ENCODE results near the gene TTLL1. TPM values are rescaled to one million over a fixed set of nuclear protein-coding genes. Genes with fewer than 3 reads are reported as not detected.

Gene TTLL1
- total and polyA plus RNA-seq, 5 donors, result 4.2 to 6.8 (median 6.0) TPM

DNA sequence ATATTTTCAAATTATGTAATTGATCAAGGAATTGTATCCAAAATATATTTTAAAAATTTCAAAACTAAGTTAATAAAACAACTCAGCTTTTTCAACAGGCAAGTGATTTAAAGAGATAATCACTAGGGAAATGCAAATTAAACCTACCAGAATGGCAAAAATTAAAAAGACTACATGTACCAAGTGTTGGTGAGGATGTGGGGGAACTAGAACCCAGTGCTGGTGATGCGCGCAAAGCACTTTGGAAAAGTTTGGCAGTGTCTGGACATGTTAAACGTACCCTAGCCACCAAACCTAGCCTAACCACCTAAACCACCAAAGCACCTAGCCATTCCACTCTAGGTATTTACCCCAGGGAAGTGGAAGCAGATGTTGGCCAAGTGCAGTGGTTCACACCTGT lies 97.1 kb downstream of the TTLL1 start:
- intact Hi-C loops (cut with DNase I), result no loop called here
- peaks cover 15% of the 10 kb centered on the region for H3K4me1 ChIP-seq (ENCODE audit: control insufficient read depth, insufficient read depth, low read length)
- WGBS, result 98% methylated on average over 3 of the region's 3 CpGs

DNA sequence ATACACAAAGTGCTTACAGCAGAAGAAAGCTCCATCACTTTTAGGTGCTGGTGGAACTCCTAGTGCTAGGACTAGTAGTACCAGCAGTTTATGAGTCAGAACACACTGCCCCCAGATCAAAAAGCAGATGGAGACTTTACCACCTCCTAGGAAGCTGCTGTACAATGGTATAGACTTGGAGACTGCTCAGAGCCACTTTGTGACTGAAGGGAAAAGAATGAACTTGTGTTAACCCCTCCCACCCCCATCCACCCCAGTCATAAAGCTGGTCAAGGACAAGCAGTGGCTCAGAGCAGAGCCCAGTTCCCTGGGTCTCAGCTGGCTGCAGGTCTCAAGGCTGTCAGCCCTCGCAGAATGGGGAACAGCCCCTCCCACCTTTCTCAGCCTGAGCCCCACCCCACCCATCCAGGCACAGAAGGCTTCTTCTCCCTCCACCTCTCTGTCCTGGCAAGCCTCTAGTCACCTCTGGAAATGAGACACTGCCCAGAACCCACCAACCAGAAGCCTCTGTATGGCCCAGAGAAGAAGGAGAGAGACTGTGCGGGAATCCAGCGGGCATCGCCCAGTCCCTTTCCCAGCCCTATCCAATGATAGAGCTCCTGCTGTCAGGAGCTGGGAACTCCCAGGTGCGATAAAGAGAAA lies 98.1 kb downstream of the TTLL1 start:
- Histone ChIP-seq H3K4me1 (ENCODE audit: control insufficient read depth, insufficient read depth, low read length) (peaks cover 13% of the 10 kb centered on the region), H3K27me3 (ENCODE audit: control insufficient read depth, insufficient read depth) (no peaks in the 10 kb centered on the region), H3K4me3 (ENCODE audit: low read length) (no peak overlapping the region), H3K27ac (ENCODE audit: low read length) (no peak overlapping the region), H3K9me3 (ENCODE audit: control insufficient read depth, low read length) (no peaks in the 10 kb centered on the region)
- ATAC-seq, result peak in 1 of 2 donors; percentile 6
- 75% methylated on average over 5 of the region's 5 CpGs for WGBS
- intact Hi-C loops (cut with DNase I), result no loop called here
- no peak for DNase-seq

More for the DNA sequence above, 97.1 kb downstream of the TTLL1 start:
- DNase-seq (no peak), ATAC-seq (no peak)
- no peak overlapping the region for H3K4me3 ChIP-seq (ENCODE audit: low read length)
- no peak overlapping the region for H3K27ac ChIP-seq (ENCODE audit: low read length)
- H3K9me3 ChIP-seq (ENCODE audit: control insufficient read depth, low read length), result no peaks in the 10 kb centered on the region
- no peaks in the 10 kb centered on the region for H3K27me3 ChIP-seq (ENCODE audit: control insufficient read depth, insufficient read depth)

DNA sequence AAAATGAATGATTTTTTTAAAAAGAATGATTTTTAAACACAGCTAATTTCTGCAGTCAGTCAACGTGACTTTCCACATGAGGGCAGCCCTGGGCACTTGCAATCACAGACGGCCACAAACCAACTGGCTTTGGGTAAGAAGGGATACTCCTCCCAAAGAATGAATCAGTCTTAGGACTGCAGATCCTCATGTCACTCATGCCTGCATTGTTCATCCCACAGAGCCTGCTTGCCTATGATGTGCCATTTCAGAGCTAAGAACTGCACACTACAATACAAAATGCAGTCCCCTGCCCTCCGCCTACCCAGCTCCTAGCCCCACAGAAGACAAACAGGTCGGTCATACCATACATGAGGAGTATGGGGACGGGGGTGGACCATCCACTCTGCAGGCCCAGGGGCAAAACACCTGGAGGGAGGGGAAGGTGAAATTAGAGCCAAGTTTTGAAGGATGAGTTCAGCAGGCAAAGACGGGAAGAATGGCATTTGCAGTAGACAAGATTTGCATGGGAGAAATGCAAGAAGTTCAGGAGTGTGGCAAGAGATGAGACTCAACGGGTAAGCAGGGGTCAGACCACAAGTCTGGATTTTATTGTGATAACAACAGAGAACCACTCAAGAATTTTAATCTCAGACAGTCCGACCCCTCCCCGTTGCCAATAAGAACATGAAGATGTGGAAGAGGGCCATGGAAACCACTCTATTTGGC lies 98.9 kb downstream of the TTLL1 start:
- peaks cover 13% of the 10 kb centered on the region for H3K4me1 ChIP-seq (ENCODE audit: control insufficient read depth, insufficient read depth, low read length)
- H3K9me3 ChIP-seq (ENCODE audit: control insufficient read depth, low read length), result no peaks in the 10 kb centered on the region
- 65% methylated on average over 9 of the region's 9 CpGs for WGBS
- no peak overlapping the region for H3K27ac ChIP-seq (ENCODE audit: low read length)
- intact Hi-C loops (cut with DNase I), result no loop called here
- peak in 2 of 3 donors; percentile 55 to 60 for DNase-seq
- H3K4me3 ChIP-seq (ENCODE audit: low read length), result no peak overlapping the region
- ATAC-seq, result peak; percentile 30 to 68
- no peaks in the 10 kb centered on the region for H3K27me3 ChIP-seq (ENCODE audit: control insufficient read depth, insufficient read depth)

Other genes starting within 250 kb of the TTLL1 start
- 10 to 100 TPM; 23.3 to 37.7 (median 27.5) TPM for gene ARFGAP3, start 232.1 kb downstream of the TTLL1 start, total RNA-seq
- 17.0 TPM for gene ARFGAP3, start 232.1 kb downstream of the TTLL1 start, polyA plus RNA-seq
- 10 to 100 TPM; 66.7 to 85.6 (median 69.8) TPM for gene PACSIN2, start 74.2 kb downstream of the TTLL1 start, total RNA-seq
- gene PACSIN2, start 74.2 kb downstream of the TTLL1 start, polyA plus RNA-seq, result 40.4 TPM
- under 1 TPM in 3 of 4 donors, not detected in 1; 0.31 to 0.34 (median 0.32) TPM for gene BIK, start 21.4 kb upstream of the TTLL1 start, total RNA-seq
- 0.52 TPM for gene BIK, start 21.4 kb upstream of the TTLL1 start, polyA plus RNA-seq
- gene MCAT, start 54.0 kb upstream of the TTLL1 start, total RNA-seq, result 10 to 100 TPM; 12.5 to 13.8 (median 13.6) TPM
- 14.5 TPM for gene MCAT, start 54.0 kb upstream of the TTLL1 start, polyA plus RNA-seq
- 100 to 1,000 TPM in 1 of 4 donors, 10 to 100 TPM in 3; 69.6 to 102 (median 93.0) TPM for gene TSPO, start 62.2 kb upstream of the TTLL1 start, total RNA-seq
- gene TSPO, start 62.2 kb upstream of the TTLL1 start, polyA plus RNA-seq, result 152 TPM
- 10 to 100 TPM in 3 of 4 donors, 1 to 10 TPM in 1; 6.9 to 11.0 (median 10.5) TPM for gene TTLL12, start 97.7 kb upstream of the TTLL1 start, total RNA-seq
- 7.8 TPM for gene TTLL12, start 97.7 kb upstream of the TTLL1 start, polyA plus RNA-seq